Dermis microvascular lymphatic vessel endothelial cell (primary cell): ENCODE data around the gene ZKSCAN3. TPM values are rescaled to one million over a fixed set of nuclear protein-coding genes. Genes with fewer than 3 reads are reported as not detected.
"Not testable (repeated sequence)": the region's sequence is repeated elsewhere in the genome, so short reads cannot be mapped to it uniquely, and the experiment has no call there.

ENCODE experiments used
- DNase-seq, 2 donors: peaks; one replicate each; pipeline versions ENCODE4 v3.0.0 to v3.0.0-alpha.2; 2010; ENCODE audit warnings: low read depth in 2 of 2
- total RNA-seq: library from RNA; depleted of rRNA; stranded (reverse); fragments of >200 nt; gene quantifications from 2 replicates; pipeline ENCODE4 v1.2.1, GENCODE V29; 2014

ZKSCAN3 gene
- 4.2 and 4.6 TPM in 2 replicates for total RNA-seq

DNA sequence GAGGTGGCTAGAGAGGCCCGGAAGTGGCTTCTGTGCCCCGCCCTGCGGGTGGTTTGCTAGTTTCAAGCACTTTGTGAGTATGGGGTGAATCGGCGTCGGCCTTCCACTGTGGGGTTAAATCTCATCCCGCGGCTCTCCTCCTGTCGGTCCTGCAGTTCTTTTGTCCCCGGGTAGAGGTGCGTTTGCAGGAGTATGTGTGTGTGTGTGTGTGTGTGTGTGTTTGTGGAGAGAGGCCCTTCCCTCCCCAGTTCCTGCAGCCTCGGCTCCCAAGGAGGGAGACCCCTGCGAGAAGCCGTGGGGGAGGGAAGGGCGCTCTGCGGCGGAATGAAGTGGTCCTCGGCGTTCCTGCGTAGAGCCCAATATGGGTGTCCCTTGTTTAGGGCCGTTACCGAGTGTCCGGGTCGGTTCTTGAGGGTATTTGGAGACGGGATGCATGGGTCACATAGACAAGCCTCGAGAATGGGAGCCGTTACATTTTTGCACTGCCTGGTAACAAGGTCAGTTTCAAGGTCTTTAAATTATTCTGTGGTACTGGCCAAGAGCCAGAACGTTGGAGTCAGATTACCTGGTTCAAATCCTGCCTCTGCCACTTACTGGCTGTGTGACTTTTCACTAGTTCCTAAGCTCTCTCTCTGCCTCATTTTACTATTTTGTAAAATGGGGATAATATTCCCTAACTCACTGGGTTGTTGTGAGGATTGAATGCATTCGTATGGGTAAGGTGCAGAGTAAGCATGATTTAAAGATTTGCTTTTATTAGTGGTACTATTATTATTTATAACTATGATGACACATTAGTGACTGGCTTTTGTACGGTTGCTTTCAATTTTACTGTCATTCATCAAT lies at the start of gene ZKSCAN3:
TSS of gene ZKSCAN3 (plus strand) at position 56 of the 846 bp plus-strand sequence. CDS start 9,640 bp downstream, outside the sequence.
- peak; percentile 65 to 84 for DNase-seq

DNA sequence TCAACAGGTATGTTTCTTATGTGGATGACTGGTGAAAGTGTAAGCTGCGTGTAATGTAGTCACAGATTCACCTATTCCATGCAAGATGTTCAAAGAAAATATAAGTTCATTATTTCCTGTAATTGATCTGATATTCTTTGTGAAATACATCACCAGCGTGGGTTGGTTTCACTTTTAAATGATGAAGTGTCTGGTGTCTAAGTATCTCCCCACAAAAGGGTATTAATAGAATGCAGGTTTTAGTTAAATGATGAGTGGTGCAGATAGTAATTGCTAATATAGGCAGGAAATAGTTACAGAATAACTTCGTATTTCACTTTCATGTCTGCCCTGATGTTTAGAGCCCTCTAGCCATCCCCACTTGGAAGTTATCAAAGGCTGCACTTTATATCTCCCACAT lies 46.2 kb upstream of the ZKSCAN3 start:
- DNase-seq: no peak

- not testable (repeated sequence) for DNase-seq
Observed at GRCh38 chr6:28306363-28306762, 43.4 kb upstream of the ZKSCAN3 start.

- no peak for DNase-seq
Observed at GRCh38 chr6:28311139-28311823, 38.5 kb upstream of the ZKSCAN3 start.

DNA sequence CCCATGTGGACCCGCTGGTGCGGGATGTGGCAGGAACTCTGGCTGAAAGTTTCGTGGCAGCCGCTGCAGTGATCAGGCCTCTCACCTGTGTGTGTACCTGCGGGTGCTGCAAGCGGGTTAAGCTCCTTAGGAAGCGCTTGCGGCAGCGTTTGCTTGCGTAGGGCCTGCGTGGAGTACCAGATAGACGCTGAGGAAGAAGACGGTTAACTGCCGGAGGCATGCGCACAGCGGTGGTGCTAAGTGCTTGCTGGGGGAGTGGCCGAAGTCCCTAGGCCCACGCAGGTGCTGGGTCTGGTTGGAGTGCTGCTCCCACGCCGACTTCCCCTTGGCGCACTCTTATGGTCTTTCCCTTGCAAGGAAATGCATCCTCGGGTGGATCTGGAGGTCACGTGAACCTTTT lies 36.8 kb upstream of the ZKSCAN3 start:
- DNase-seq: no peak

- DNase-seq: no peak
Observed at GRCh38 chr6:28315628-28316027, 34.1 kb upstream of the ZKSCAN3 start.

DNA sequence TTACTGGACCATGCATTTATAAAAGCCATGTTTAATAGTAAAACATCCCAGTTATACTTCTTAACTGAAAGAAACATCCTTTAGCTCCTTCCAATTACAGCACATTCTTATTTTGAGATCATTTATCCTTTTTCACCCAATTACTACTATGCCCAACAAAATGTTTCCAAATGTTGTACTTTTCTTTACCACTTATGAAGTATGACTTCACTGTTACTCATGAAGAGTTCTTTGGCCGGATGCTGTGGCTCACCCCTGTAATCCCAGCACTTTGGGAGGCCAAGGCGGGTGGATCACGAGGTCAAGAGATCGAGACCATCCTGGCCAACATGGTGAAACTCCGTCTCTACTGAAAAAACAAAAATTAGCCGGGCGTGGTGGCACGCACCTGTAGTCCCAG lies 31.9 kb upstream of the ZKSCAN3 start:
- DNase-seq: not testable (repeated sequence)

DNA sequence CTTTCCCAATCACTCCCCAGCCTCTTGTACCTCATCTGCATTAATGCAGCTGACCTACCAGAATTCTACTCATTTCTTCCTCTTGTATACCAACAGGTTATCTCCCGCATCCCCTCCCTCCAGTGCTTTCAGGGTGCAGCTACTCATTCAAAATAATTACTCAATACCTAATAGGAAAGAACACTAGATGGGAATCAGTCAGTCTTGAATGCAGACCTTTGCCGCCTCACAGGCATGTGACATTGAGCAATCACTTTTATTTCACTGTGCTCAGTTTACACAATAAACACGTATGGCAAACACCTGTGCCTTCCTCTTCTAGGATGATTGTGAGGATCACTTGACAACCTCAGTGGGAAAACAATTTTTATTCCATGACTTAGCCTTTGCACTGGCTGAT lies 27.1 kb upstream of the ZKSCAN3 start:
- DNase-seq: no peak

DNA sequence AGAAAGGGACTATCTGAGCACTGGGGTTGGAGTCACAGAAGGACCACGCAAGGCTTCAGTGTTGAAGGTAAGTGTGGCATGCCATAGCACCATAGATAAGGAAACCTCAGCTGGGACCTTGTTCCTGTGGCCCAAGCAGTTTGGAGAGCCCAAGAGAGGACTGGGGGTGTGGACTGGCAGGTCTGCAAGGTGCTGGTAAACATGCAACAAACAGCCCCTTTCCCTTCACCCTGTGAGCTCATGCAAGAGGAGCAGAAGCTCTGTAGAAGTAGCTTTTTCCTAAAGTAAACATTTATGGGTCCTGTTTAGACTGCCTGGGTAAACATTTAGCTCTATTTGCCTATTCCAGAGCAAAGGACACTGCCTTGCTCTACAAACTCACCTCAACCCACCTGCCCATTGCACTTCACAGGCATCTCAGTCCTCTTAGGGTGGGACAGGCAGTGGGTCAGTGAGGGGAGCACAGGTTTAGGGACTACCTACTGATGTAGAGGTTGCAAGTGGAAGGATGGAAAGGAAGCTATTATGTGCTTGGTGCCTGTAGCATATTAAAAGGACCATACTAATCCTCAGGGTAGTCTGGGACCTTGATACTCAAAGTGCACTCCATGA lies 25.8 kb upstream of the ZKSCAN3 start:
- DNase-seq: no peak

DNA sequence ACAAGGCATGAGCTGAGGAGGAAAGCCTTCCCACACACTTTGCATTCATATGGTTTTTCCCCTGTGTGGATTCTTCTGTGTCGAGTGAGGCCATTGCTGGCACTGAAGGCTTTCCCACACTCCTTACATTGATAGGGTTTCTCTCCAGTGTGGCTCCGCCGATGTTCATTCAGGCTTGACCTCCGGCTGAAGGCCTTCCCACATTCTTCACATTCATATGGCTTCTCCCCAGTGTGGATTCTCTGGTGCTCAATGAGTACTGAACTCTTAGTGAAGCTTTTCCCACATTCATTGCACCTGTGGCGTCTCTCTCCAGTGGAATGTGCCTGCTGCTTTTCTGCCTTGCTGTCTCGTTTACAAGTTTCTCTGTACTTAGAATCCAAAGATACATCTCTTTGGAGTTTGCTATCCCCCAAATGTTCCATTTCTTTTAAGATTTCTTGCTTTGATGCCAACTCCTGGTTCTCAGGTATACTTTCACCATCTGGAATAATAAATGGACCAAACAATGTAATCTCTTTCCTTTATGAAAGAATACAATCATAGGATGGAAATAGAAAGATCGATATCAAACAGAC lies 23.3 kb upstream of the ZKSCAN3 start:
- no peak for DNase-seq

DNA sequence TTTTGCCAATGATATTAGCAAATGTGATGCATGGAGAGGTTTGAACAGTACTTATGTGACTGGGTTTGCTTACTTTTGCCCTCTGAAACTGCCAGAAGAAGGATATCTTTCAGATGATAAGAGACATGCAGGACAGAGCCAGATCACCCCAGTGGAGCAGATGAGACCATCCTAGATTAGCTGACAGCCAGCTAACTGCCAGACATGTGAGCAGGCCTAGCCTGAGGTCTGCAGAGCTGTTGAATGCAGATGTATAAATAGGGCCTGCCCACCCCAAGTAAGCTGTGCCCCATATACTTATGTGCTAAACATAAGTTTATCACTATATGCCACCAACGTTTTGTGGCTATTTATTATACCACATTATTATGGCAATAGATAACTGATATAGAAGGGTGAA lies 19.7 kb upstream of the ZKSCAN3 start:
- DNase-seq: no peak

DNA sequence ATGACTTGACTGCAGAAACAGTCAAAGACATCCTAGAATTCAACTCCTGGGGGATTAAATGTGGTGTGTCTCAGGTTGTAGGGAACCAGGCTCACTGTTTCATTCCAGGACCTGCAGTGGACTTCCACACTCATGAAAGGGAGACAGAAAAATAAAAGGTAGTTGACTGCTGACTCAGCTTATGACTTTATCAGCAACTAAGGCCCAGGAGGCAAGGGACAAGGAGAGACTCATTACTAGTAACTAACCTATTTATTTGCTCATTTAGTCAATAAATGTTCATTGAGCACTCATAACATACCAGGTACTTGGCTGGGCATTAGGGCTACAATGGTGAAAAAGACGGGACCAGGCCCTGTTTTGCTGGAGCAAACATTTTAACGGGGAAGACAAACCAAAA lies 16.7 kb upstream of the ZKSCAN3 start:
- DNase-seq: no peak

DNA sequence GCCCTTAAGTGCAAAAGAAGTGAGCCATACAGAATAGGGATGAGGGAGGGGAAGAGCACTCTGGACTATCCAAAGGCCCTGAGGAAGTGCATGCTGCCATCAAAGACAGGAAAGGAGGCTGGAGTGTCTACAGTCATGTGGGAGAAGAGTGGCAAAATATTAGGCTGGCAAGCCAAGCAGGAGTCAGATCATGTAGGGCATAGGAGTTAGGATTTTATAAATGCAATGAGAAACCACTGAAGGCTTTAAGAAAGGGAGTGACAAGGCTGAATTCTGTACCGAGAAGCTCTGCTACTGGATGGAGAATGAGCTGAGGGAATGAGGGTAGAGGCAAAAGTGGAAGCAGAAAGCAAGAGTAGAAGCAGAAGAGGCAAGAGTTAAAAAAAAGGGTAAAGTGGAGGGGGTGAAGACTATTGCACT lies 16.1 kb upstream of the ZKSCAN3 start:
- DNase-seq: no peak

DNA sequence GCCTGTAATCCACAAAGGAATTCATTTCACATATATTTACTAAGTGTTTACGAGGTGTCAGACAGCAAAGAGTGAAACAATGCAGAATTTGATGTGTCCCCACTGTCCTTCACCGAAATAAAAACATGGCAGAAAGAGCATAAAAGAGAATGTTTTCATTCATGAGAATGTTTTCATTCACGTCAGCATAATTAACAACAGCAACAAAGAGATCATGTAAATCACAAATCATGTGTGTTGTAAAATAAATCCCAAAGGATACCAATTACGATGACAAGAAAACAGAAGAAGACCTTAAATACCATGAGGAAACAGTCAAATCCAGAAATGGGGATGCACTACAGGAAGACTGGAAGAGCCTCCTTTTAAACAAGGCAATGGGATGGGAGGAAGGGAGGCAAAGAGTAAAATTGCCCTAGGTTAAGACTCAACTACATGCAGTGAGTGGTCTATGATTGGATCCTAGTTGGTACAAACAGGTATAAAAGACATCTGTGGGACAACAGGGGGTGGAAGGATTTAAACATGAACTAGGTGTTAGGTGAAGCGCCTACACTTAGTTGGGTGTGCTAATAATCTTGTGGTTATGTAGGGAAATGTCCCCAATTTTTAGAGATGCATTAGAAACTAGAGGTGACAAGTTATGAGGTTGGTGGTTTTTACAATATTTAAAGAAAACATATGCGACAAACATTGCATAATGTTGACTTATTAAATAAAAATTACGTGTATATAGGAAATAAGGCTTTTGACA lies 15.3 kb upstream of the ZKSCAN3 start:
- no peak for DNase-seq

- DNase-seq: no peak
Observed at GRCh38 chr6:28335040-28335563, 14.6 kb upstream of the ZKSCAN3 start.

DNA sequence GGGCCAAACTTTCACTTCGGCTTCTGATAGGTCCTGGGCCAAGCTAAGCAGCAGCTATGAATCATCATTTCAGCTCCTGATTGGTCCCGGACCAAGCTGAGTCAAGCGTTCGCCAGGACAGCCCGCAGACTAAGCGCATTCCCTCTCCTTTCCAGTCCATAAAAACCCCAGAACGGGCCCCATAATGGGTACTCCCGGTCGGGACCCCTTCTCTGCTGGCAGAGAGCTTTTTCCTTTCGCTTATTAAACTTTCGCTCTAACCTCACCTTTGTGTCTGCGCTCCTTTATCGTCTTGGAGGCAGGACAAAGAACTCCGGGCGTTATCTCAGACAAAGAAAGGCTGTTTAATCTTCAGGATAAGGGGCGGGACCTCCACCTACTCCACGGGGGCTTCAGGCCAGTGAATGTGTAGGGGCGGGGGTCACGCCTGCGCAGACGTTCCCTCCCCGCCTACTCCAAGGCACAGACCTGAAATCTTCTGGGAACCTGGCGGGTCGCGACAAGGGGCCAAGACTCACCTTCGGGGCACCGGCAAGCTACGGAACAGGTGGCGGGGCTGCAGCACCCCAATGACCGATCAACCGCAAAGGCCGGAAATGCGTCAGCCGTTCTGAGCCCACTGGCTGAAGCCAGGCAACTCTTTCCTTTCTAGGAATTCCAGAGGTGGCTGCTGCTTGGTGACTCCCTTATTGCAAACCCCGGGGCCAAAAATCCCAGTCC lies 14.0 kb upstream of the ZKSCAN3 start, which contains the start of gene ZSCAN31:
TSS of gene ZSCAN31 (minus strand) at position 585 of the 720 bp plus-strand sequence. CDS start 6,465 bp downstream, outside the sequence.
- DNase-seq: peak; percentile 98 to 99

GRCh38 chr6:28336284-28337120 lies 13.2 kb upstream of the ZKSCAN3 start:
- peak; percentile 59 to 77 for DNase-seq

GRCh38 chr6:28337121-28337520 lies 12.6 kb upstream of the ZKSCAN3 start:
- DNase-seq: no peak
